Immature natural killer cell (primary cell): ENCODE data around the gene NPHS1. TPM values are rescaled to one million over a fixed set of nuclear protein-coding genes. Genes with fewer than 3 reads are reported as not detected.
"Not testable (repeated sequence)": the region's sequence is repeated elsewhere in the genome, so short reads cannot be mapped to it uniquely, and the experiment has no call there.

ENCODE experiments used
- DNase-seq, 3 donors: peaks; one replicate each; pipeline ENCODE4 v3.0.0; 2022; ENCODE audit warnings: mixed read lengths in 1 of 3
- H3K27ac Mint-ChIP-seq, 6 donors: one replicate each; pipeline ENCODE4 v1.8.0; 2020; ENCODE audit warnings: mixed read lengths in 6 of 6, mild to moderate bottlenecking in 5 of 6, inconsistent platforms in 4 of 6, moderate library complexity in 3 of 6
- H3K27me3 Mint-ChIP-seq, 3 donors: one replicate each; pipeline ENCODE4 v1.8.0; 2020 to 2021; ENCODE audit warnings: low read depth in 3 of 3, mild to moderate bottlenecking in 3 of 3, mixed read lengths in 3 of 3, moderate library complexity in 3 of 3, inconsistent platforms in 1 of 3
- H3K36me3 Mint-ChIP-seq, 3 donors: one replicate each; pipeline ENCODE4 v1.8.0; 2020; ENCODE audit warnings: mixed read lengths in 3 of 3, inconsistent platforms in 2 of 3, mild to moderate bottlenecking in 2 of 3
- H3K4me1 Mint-ChIP-seq, 2 donors: one replicate each; pipeline ENCODE4 v1.8.0; 2020; ENCODE audit warnings: inconsistent platforms in 2 of 2, mild to moderate bottlenecking in 2 of 2, mixed read lengths in 2 of 2, moderate library complexity in 1 of 2
- H3K4me3 Mint-ChIP-seq, 5 donors: one replicate each; pipeline ENCODE4 v1.8.0; 2020; ENCODE audit warnings: mild to moderate bottlenecking in 5 of 5, mixed read lengths in 5 of 5, inconsistent platforms in 3 of 5, moderate library complexity in 3 of 5
- H3K9me3 Mint-ChIP-seq, 6 donors: one replicate each; pipeline ENCODE4 v1.8.0; 2020; ENCODE audit warnings: mild to moderate bottlenecking in 6 of 6, mixed read lengths in 6 of 6, inconsistent platforms in 4 of 6, moderate library complexity in 3 of 6
- polyA plus RNA-seq, 3 donors: library from polyadenylated mRNA; unstranded; fragments of 300-500 nt; fragmentation: Illumina TruSeq; gene quantifications; one replicate each; pipeline ENCODE4 v1.2.3, GENCODE V29; 2021

Gene NPHS1
- polyA plus RNA-seq, 3 donors from 2014 or later, result not detected

DNA sequence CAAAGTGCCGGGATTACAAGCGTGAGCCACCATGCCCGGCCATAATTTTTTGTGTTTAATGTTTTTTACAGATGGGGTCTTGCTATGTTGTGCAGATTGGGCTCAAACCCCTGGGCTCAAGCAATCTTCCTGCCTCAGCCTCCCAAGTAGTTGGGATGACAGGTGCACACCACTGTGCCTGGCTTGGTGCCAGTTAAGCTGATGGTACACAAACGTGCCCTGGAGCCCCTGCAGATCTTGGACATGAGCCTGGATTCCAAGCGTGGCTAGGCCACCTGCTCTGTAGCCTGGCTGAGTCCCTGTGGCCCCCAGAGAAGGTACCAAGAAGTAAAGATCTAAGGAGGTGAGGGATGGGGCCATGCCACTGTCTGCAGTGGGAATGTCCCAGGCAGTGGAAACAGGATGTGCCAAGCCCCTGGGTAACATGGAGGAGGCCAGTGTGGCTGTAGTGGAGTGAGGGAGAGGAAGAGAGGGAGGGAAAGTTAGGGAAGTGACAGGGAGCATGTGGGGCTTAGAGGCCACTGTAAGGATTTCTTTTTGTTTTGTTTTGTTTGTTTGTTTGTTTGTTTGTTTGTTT lies 46.7 kb downstream of the NPHS1 start:
- Mint-ChIP-seq H3K27ac (no peak overlapping the region), H3K4me1 (peaks cover 20 to 26% of the 10 kb centered on the region in 2 donors), H3K36me3 (no peaks in the 10 kb centered on the region), H3K27me3 (peaks cover 0 to 8% (median 2%) of the 10 kb centered on the region in 3 donors), H3K9me3 (no peaks in the 10 kb centered on the region), H3K4me3 (no peak overlapping the region)
- DNase-seq, result no peak

DNA sequence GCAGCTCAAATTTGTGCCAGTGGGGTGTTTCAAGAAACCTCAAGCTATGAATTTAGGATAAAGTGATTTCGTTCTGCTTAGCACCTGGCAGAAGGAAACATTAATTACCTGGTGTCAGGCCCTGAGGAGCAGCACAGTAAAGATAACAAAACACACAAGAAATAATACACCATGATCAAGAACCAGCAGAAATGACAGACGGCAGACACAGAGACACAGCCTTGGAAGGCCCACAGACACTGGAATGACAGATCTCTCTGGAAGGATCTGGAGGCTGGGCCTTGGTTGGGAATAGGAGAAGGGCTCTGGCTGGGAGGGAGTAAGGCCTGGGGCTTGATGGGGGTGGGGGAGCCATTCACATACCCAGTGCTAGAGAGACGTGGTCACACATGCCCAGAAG lies 50.5 kb downstream of the NPHS1 start:
- Mint-ChIP-seq H3K36me3 (no peaks in the 10 kb centered on the region), H3K4me1 (peaks cover 20 to 30% of the 10 kb centered on the region in 2 donors), H3K27ac (peak overlapping the region in 1 of 6 donors; percentile 6), H3K4me3 (peak overlapping the region in 1 of 5 donors; percentile 5), H3K9me3 (no peaks in the 10 kb centered on the region), H3K27me3 (peaks cover 5 to 7% (median 5%) of the 10 kb centered on the region in 3 donors)
- DNase-seq, result no peak

DNA sequence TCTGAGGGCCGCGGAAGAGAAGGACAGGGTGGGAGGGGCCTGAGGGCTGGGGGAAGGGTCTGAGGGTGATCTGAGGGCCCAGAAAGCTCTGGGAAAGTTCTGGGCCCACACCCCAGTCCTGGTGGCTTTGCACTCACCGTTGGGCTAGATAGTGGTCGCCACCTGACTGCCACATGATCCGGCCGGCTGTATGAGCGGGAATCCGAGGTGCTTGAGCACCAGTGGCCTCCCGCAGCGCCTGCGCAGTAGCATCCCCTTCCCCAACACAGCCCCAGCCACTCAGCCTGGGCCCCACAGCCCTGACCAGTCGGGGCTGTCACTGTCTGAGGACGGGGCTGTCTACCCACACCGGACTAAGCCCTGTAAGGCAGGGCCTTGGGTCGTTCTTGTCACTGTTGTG lies 54.6 kb downstream of the NPHS1 start:
- peaks cover 0 to 8% of the 10 kb centered on the region in 2 donors for H3K4me1 Mint-ChIP-seq
- H3K9me3 Mint-ChIP-seq, result no peaks in the 10 kb centered on the region
- no peaks in the 10 kb centered on the region for H3K36me3 Mint-ChIP-seq
- peak in 1 of 3 donors; percentile 8 for DNase-seq
- H3K27me3 Mint-ChIP-seq, result peaks cover 3 to 7% (median 5%) of the 10 kb centered on the region in 3 donors
- H3K27ac Mint-ChIP-seq, result peak overlapping the region in 1 of 6 donors; percentile 53
- H3K4me3 Mint-ChIP-seq, result peak overlapping the region in 1 of 5 donors; percentile 21

DNA sequence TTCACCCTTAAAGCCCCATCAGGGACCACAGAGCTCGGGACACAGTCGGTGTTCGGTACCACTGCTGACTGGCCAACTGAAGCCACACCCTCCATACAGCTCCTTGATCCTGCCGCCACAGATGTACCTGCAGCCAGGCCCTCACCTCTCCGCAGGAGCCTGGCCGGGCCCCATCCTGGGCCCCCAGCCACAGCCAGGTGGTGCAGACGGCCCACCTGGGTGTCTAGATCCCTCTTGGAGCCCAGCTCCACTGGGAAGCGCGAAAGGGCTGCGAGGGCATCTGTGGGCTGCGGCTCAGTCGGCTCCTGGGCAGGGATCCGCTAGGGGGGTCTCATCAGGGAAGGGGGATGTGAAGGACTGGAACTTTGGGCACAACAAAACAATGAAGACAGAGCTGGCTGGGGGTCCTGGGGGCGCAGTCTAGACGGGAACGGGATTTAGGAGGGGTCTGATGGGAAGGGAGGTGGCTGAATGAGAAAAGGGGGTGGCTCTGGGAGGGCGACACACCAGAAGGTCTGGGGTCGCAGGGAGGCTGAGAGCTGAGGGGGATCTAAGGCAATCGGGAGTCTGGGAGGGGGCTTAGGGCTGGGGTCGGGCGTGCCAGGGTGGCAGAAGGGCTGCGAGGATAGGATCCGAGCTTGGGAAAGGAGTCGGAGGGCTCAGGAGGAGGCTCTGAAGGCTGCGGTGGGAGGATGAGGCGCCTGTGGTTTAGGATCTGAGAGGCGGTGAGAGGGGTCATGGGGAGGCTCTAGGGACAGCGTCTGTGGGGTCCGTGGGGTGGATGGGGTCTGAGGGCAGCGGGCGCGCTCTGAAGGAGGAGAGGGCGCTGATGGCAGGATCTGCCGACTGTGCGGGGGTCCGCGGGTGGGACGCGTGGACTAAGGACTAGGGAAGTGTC lies 55.4 kb downstream of the NPHS1 start:
- peak overlapping the region in 2 of 5 donors; percentile 21 to 44 for H3K4me3 Mint-ChIP-seq
- no peaks in the 10 kb centered on the region for H3K36me3 Mint-ChIP-seq
- H3K9me3 Mint-ChIP-seq, result no peaks in the 10 kb centered on the region
- no peak overlapping the region for H3K27ac Mint-ChIP-seq
- H3K4me1 Mint-ChIP-seq, result peaks cover 0 to 6% of the 10 kb centered on the region in 2 donors
- H3K27me3 Mint-ChIP-seq, result peaks cover 3 to 9% (median 5%) of the 10 kb centered on the region in 3 donors
- no peak for DNase-seq

DNA sequence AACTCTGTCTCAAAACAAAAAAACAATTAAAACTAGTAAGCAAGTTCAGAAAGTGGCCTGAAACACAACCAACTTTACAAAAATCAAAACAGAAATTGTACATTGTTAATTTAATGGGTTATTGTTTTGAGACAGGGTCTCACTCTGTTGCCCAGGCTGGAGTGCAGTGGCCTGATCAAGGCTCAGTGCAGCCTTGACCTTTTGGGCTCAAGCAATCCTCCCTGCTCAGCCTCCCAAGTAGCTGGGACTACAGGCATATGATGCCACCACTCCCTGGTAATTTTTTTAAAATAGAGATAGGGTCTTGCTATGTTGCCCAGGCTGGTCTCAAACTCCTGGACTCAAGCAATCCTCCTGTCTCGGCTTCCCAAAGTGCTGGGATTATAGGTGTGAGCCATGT lies 56.7 kb downstream of the NPHS1 start:
- not testable (repeated sequence) for H3K36me3 Mint-ChIP-seq, H3K4me1 Mint-ChIP-seq, H3K4me3 Mint-ChIP-seq, DNase-seq, H3K9me3 Mint-ChIP-seq, H3K27ac Mint-ChIP-seq, H3K27me3 Mint-ChIP-seq

DNA sequence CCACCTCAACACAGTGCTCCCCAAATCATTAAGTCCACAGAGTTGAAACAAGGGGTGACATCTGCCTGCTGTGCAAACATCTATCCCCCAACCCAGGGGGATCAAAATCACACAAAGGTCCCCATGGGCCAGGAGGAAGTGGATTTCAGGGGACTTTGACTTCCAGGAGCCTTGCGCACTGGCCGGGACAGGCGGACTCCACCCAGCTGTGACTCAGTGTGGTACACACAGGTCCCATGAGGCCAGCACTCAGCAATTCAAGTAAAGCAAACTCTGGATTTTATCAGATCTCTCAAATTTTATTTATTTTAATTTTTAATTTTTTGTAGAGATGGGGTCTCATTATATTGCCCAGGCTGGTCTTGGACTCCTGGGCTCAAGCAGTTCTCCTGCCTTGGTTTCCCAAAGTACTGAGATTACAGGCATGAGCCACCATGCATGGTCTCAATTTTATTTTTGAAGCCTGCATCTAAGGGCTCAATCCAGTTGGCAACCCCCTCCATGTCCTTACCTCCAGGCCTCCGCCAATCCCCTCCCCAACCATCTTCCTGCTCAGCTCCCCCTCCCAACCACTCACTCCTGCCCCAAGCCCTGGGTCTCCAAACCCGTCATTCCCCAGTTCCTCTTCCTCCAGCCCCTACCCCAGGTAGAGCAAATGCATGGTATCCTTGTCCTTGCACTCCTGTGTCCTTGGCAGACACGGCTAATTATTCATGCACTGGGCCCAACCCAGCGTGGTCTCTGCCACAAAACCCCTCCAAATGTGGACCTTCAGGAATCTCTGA lies 58.7 kb downstream of the NPHS1 start:
- no peak for DNase-seq
- Mint-ChIP-seq H3K27ac (no peak overlapping the region), H3K27me3 (peaks cover 3 to 8% (median 5%) of the 10 kb centered on the region in 3 donors), H3K36me3 (no peaks in the 10 kb centered on the region), H3K4me1 (peaks cover 0 to 4% of the 10 kb centered on the region in 2 donors), H3K4me3 (no peak overlapping the region), H3K9me3 (no peaks in the 10 kb centered on the region)

DNA sequence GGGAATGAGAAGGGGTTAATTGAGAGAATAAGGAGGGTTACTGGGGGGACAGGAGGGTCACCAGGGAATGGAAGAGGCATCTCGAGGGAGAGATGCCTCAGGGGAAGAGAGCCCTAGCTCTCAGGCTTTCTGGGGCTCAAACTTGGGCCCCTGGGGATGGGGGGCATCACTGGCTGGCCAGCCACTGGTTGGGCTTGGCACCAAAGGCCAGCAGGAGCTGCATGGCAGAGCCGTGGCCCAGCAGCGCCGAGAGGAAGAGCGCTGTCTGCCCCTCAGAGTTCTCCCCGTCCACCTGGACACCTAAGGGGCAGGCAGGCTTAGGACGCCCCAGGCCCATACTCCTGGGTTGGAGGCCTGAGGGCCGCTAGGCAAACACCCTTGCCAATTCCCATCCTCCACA lies 59.4 kb downstream of the NPHS1 start:
- DNase-seq, result no peak
- no peak overlapping the region for H3K4me3 Mint-ChIP-seq
- H3K9me3 Mint-ChIP-seq, result no peaks in the 10 kb centered on the region
- H3K36me3 Mint-ChIP-seq, result no peaks in the 10 kb centered on the region
- H3K4me1 Mint-ChIP-seq, result peaks cover 0 to 4% of the 10 kb centered on the region in 2 donors
- no peak overlapping the region for H3K27ac Mint-ChIP-seq
- peaks cover 3 to 4% (median 3%) of the 10 kb centered on the region in 3 donors for H3K27me3 Mint-ChIP-seq

DNA sequence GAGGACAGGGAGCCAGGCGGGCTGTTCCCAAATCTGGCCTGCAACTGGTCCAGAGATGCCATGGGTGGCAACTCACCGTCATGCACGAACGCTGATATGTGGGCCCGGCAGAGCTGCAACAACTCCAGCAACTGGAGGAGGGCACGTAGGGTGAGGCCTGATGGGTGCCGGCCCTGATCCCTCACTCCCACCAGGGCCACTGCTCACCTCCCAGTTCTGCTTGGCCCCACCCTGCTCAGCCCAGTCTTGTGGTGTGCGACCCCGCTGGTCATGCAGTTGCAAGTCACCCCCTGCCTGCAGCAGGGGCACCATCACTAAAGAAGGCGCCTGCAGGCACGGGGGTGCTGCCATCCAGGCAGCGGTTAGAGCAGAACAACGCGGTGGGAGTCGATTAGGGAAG lies 60.0 kb downstream of the NPHS1 start:
- Mint-ChIP-seq H3K36me3 (no peaks in the 10 kb centered on the region), H3K27ac (no peak overlapping the region), H3K27me3 (peaks cover 3 to 4% (median 3%) of the 10 kb centered on the region in 3 donors), H3K4me1 (peaks cover 0 to 2% of the 10 kb centered on the region in 2 donors), H3K9me3 (no peaks in the 10 kb centered on the region), H3K4me3 (no peak overlapping the region)
- DNase-seq, result no peak

DNA sequence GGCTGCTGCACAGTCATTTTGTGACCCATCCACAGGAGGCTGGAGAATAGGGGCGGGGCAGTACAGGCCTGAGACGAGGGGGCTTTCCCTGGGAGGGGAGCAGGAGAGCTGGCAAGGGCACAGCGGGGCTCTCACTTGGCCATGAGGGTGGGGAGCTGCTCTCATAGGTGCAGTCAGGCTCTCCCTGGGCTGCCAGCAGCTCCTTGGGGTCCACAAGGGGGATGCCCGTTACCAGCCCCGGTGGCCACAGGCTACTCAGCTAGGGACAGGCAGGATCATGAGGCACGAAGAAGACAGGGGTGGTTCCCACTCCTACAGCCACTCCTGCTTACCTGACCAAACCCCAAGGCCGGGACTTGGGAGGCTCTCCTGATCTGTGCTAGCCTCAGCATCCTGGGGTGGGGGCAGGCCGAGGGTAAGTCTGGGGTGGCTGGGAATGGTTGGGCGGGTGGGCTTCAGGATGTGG lies 60.5 kb downstream of the NPHS1 start:
- H3K4me3 Mint-ChIP-seq, result no peak overlapping the region
- no peaks in the 10 kb centered on the region for H3K36me3 Mint-ChIP-seq
- H3K27ac Mint-ChIP-seq, result no peak overlapping the region
- no peaks in the 10 kb centered on the region for H3K9me3 Mint-ChIP-seq
- no peaks in the 10 kb centered on the region for H3K4me1 Mint-ChIP-seq
- peaks cover under 1 to 4% (median 2%) of the 10 kb centered on the region in 3 donors for H3K27me3 Mint-ChIP-seq
- no peak for DNase-seq

DNA sequence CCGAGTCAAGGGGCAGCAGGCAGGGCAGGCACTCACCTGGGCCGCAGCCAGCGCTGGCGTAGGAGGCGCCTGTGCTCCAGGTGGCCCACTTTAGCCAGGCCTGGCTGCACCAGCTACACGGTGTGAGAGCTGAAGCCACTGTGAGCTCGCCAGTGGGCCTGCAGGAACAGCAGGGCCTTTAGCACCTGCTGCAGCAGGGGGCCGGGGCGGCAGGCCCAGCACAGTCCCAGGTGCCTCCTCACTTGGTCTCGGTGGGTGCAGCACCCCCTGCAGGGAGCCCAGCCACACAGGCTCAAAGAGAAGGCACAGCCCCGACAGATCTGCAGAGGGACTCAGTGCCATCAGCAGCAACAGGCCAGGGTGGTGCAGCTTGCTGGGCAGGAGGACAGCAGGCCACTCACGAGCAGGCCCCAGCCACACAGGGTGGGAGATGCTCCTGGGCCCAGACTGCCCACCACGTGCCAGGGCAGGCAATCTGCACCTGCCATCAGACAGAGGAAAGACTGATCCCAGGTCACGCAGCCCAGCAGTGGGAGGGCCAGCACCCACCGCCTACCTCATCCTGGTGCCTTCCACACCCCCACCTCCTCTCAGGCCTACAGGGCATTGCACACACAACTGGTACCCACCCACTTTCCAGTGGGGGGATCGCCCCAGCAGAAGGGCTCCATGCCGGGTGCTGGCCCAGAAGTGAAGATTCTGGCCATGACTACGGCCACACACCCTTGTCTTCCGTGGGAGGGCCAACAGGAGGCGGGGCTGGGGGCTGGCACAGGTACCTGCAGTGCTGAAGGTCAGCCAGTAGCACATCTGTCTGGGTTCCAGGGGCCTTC lies 61.1 kb downstream of the NPHS1 start:
- Mint-ChIP-seq H3K36me3 (no peaks in the 10 kb centered on the region), H3K9me3 (no peaks in the 10 kb centered on the region), H3K4me1 (no peaks in the 10 kb centered on the region), H3K27ac (no peak overlapping the region), H3K27me3 (peaks cover 0 to 4% (median 0%) of the 10 kb centered on the region in 3 donors), H3K4me3 (no peak overlapping the region)
- DNase-seq, result no peak

DNA sequence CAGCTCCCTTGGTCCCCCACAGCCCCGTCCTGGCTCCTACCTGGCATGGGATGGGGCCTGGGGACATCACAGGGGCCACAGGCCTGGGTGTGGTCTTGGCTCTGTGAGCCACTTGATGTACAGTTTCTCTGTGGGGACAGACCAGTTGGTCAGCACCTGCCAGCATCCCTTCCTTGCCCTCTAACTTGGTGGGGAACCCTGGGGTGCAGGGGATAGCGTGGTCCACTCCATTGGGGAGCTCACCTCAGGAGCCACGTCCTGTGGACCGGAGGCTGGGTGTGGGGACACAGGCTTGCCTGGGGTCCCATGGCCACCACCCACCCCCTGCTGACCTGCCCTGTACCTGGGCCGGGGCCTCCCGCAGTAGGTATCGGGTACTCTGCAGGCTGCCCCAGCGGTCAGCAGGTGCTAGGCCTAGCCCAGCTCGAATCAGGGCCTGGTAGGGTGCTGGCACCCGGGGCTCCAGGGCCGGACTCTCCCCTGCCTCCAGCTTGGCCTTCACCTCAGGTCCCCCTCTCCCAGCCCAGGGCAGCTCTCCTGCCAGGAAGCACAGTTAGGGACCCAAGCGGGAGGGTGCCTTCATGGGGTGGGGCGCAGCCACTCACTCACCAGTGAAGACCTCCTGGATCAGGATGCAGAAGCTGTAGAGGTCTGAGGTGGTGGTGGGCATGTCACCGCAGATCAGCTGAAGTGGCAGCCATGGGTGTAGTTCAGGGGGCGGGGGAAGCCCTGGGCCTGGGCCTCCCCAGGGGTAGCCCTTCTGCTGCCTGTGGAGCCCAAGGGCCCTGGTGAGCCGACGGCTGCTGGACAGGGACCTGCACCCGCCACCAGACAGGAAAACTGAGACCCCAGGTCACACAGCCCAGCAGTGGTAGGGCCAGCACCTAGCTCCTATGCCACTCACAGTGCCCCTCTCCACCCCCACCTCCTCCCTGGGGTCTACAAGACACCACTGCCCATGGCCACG lies 62.0 kb downstream of the NPHS1 start:
- no peak overlapping the region for H3K4me3 Mint-ChIP-seq
- DNase-seq, result no peak
- no peak overlapping the region for H3K27ac Mint-ChIP-seq
- H3K9me3 Mint-ChIP-seq, result no peaks in the 10 kb centered on the region
- H3K4me1 Mint-ChIP-seq, result no peaks in the 10 kb centered on the region
- H3K36me3 Mint-ChIP-seq, result no peaks in the 10 kb centered on the region
- peaks cover 0 to 2% (median 0%) of the 10 kb centered on the region in 3 donors for H3K27me3 Mint-ChIP-seq

DNA sequence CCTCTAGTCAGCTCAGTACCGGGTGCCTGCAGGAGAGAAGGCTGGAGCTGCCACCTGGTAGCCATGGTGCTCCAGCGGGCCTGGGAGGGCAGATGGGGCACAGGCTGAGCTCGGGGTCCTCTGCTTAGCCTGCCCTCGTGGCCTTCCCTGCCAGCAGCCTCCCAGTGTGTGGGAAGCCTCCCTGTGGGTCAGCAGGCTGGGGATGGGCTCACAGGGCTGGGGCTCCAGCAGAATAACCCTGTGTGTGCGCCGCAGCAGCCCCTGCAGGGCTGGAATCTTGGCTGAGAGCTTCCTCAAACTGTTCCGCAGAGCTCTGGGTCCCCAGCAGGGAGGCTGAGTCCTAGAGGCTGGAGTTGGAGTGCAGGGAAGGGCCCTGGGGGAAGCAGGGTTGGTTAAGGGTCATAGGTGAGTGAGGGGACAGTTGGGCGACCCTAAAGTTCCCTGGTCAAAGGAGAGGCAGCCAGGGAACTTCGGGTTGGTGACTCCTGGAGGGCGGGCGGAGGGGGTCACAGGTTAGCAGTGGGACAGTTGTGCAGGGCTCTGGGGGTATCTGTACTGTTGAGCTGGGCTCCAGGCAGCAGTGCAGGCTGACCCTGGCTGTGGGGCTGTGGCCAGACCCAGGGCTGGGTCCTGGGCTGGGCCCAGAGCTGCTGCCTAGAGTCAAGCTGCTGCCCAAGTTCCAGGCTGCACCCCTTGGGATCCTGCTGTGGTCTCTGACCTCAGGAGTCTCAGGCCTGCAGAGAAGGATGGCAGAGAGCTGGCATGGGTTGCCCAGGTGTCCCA lies 62.9 kb downstream of the NPHS1 start:
- H3K27ac Mint-ChIP-seq, result no peak overlapping the region
- H3K27me3 Mint-ChIP-seq, result peaks cover 0 to 2% (median 0%) of the 10 kb centered on the region in 3 donors
- no peaks in the 10 kb centered on the region for H3K4me1 Mint-ChIP-seq
- H3K4me3 Mint-ChIP-seq, result no peak overlapping the region
- no peaks in the 10 kb centered on the region for H3K36me3 Mint-ChIP-seq
- DNase-seq, result no peak
- no peaks in the 10 kb centered on the region for H3K9me3 Mint-ChIP-seq
